ENCODE results near the gene ANKRD2.

DNA sequence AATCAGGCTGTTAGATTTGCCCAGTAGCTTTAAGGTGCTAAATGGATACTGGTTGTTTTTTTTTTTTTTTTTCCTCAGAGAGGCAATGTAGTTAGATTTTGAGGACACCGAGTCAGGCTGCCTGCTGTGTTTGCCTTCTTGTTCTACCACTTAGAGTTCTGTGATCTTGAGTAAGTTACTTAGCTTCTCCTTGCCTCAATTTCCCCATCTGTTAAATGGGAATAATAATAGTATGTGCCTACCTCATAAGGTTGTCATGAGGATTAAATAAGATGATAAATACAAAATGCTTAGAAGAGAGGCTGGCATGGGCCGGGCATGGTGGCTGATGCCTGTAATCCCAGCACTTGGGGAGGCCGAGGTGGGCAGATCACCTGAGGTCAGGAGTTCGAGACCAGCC lies 46.2 kb downstream of the ANKRD2 start:
- TF ChIP-seq TAF1 (IDR thresholded peaks at IDR 0.05; ENCODE audit: borderline replicate concordance, low read depth, low read length) (no peak), POLR2A (IDR thresholded peaks at IDR 0.05; ENCODE audit: low read depth, low read length) (no peak)

Data from GM12892 (cell line).